OCI-LY1 (cell line): ENCODE measurements around the gene FBXW2.

ENCODE experiments used
- H2AFZ ChIP-seq: fragments of 200-600 bp; sonication (generic), shearing (Covaris generic); 2 replicates; pipeline ENCODE4 v1.6.0; 2014; ENCODE audit warnings: antibody characterized with exemption, mild to moderate bottlenecking, low read length
- H3F3A ChIP-seq: fragments of 200-600 bp; sonication (generic), shearing (Covaris generic); 2 replicates; pipeline ENCODE4 v1.6.0; 2014; ENCODE audit warnings: mild to moderate bottlenecking, antibody characterized with exemption, low read length, moderate library complexity; ENCODE audit not compliant: insufficient read depth
- H3K27ac ChIP-seq: fragments of 200-600 bp; sonication (generic); 2 replicates; pipeline ENCODE4 v1.5.1; 2014; ENCODE audit warnings: low read length, mixed run types, mild to moderate bottlenecking, low read depth; ENCODE audit not compliant: poor library complexity, severe bottlenecking
- H3K27me3 ChIP-seq: fragments of 200-600 bp; sonication (generic); 2 replicates; pipeline ENCODE4 v1.6.0; 2014; ENCODE audit warnings: antibody characterized with exemption, mild to moderate bottlenecking, low read length, moderate library complexity; ENCODE audit not compliant: insufficient read depth
- H3K36me3 ChIP-seq: fragments of 200-600 bp; sonication (generic); 2 replicates; pipeline ENCODE4 v1.6.1; 2014; ENCODE audit warnings: mild to moderate bottlenecking, antibody characterized with exemption, low read length, moderate library complexity, mixed read lengths; ENCODE audit not compliant: insufficient read depth
- H3K4me1 ChIP-seq: fragments of 200-600 bp; sonication (generic); 2 replicates; pipeline ENCODE4 v1.5.1; 2014; ENCODE audit warnings: mild to moderate bottlenecking, low read length, moderate library complexity; ENCODE audit not compliant: insufficient read depth, severe bottlenecking
- H3K4me2 ChIP-seq: fragments of 200-600 bp; sonication (generic), shearing (Covaris generic); 2 replicates; pipeline ENCODE4 v1.6.1; 2014; ENCODE audit warnings: low read length
- H3K4me3 ChIP-seq: fragments of 200-600 bp; sonication (generic); 2 replicates; pipeline ENCODE4 v1.5.1; 2014; ENCODE audit warnings: low read length, low read depth, mild to moderate bottlenecking, mixed read lengths; ENCODE audit not compliant: poor library complexity, severe bottlenecking
- H3K79me2 ChIP-seq: fragments of 200-600 bp; shearing (Covaris generic); 2 replicates; pipeline ENCODE4 v1.6.1; 2016; ENCODE audit warnings: mixed run types, low read length, mixed read lengths; ENCODE audit not compliant: insufficient read depth
- H3K9ac ChIP-seq: fragments of 200-600 bp; sonication (generic), shearing (Covaris generic); 2 replicates; pipeline ENCODE4 v1.6.1; 2014; ENCODE audit warnings: mild to moderate bottlenecking, low read length, mixed read lengths
- H3K9me2 ChIP-seq: fragments of 200-600 bp; sonication (generic), shearing (Covaris generic); 2 replicates; pipeline ENCODE4 v1.6.1; 2014; ENCODE audit warnings: low read depth, mild to moderate bottlenecking, low read length, mixed read lengths
- H3K9me3 ChIP-seq: fragments of 200-600 bp; shearing (Covaris generic); 2 replicates; pipeline ENCODE4 v1.6.1; 2014; ENCODE audit warnings: low read length, mixed read lengths
- H4K20me1 ChIP-seq: fragments of 200-600 bp; sonication (generic), shearing (Covaris generic); 2 replicates; pipeline ENCODE4 v1.6.0; 2016; ENCODE audit warnings: mild to moderate bottlenecking, low read length; ENCODE audit not compliant: insufficient read depth
- EZH2 ChIP-seq: fragments of 200-600 bp; sonication (generic), shearing (Covaris generic); IDR thresholded peaks from 2 replicates; pipeline ENCODE4 v1.8.0; 2017; ENCODE audit warnings: borderline replicate concordance, mixed run types, mild to moderate bottlenecking, antibody characterized with exemption, low read length, moderate library complexity, mixed read lengths
- TF ChIP-seq, protein P1 (sequence below): fragments of 200-600 bp; sonication (generic), shearing (Covaris generic); IDR thresholded peaks from 2 replicates; pipeline ENCODE4 v1.5.1; 2017; ENCODE audit warnings: mild to moderate bottlenecking, antibody characterized with exemption, low read length, moderate library complexity, mixed read lengths

Gene FBXW2

DNA sequence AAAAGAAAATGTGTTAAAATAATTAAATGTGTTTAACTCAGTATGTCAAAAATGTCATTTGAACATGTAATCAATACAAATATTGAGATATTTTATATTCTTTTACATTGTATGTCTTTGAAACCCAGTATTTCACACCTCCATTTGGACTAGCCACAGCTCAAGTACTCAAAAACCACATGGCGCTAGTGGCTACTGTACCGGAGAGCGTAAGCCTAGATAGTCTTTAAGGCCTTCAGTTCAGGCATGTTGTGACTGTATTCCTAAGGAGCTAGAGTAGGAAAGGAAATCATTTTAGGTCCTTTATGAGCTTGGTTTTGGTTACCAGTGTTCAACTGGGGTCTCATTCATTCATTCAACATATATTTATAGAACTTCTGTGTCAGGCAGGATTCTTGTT is 12.8 kb downstream of the FBXW2 start:
- no peaks in the 10 kb centered on the region for H4K20me1 ChIP-seq
- H3K27ac ChIP-seq, result no peak overlapping the region
- no peaks in the 10 kb centered on the region for H3F3A ChIP-seq
- peaks cover 82% of the 10 kb centered on the region for H3K36me3 ChIP-seq
- no peaks in the 10 kb centered on the region for H3K4me1 ChIP-seq
- no peaks in the 10 kb centered on the region for H3K9me3 ChIP-seq
- H3K9ac ChIP-seq, result no peak overlapping the region
- H3K4me3 ChIP-seq, result no peak overlapping the region
- TF ChIP-seq, protein P1, sequence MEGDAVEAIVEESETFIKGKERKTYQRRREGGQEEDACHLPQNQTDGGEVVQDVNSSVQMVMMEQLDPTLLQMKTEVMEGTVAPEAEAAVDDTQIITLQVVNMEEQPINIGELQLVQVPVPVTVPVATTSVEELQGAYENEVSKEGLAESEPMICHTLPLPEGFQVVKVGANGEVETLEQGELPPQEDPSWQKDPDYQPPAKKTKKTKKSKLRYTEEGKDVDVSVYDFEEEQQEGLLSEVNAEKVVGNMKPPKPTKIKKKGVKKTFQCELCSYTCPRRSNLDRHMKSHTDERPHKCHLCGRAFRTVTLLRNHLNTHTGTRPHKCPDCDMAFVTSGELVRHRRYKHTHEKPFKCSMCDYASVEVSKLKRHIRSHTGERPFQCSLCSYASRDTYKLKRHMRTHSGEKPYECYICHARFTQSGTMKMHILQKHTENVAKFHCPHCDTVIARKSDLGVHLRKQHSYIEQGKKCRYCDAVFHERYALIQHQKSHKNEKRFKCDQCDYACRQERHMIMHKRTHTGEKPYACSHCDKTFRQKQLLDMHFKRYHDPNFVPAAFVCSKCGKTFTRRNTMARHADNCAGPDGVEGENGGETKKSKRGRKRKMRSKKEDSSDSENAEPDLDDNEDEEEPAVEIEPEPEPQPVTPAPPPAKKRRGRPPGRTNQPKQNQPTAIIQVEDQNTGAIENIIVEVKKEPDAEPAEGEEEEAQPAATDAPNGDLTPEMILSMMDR, result no peak
- no peak for TF ChIP-seq EZH2
- H3K4me2 ChIP-seq, result no peak overlapping the region
- H3K27me3 ChIP-seq, result no peaks in the 10 kb centered on the region
- no peak overlapping the region for H2AFZ ChIP-seq
- H3K9me2 ChIP-seq, result no peaks in the 10 kb centered on the region
- peaks cover 24% of the 10 kb centered on the region for H3K79me2 ChIP-seq

DNA sequence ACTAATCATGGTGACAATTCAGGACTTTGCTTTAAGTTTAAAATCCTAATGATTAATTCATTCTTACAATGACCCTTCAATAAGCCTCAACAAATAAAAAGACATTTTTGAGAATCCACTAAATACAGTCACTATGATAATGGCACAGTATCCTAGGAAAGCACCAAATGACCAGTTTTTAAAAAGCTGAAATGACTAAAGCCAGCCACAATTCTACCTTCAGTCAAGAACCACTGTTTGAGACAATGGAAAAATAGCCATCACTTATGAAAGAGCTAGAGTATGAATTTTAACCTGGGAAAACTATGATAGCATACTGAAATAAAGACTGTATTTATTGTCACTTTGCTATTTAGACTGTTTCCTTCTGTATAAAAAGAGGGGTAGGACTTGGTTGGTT is 14.0 kb downstream of the FBXW2 start:
- no peak overlapping the region for H3K27ac ChIP-seq
- no peaks in the 10 kb centered on the region for H4K20me1 ChIP-seq
- H3K4me2 ChIP-seq, result no peak overlapping the region
- no peak overlapping the region for H3K9ac ChIP-seq
- H3F3A ChIP-seq, result no peaks in the 10 kb centered on the region
- peaks cover 24% of the 10 kb centered on the region for H3K79me2 ChIP-seq
- H3K4me1 ChIP-seq, result no peaks in the 10 kb centered on the region
- H3K4me3 ChIP-seq, result no peak overlapping the region
- no peaks in the 10 kb centered on the region for H3K9me2 ChIP-seq
- no peak for TF ChIP-seq EZH2
- TF ChIP-seq, protein P1, result no peak
- H2AFZ ChIP-seq, result no peak overlapping the region
- H3K36me3 ChIP-seq, result peaks cover 85% of the 10 kb centered on the region
- no peaks in the 10 kb centered on the region for H3K27me3 ChIP-seq
- H3K9me3 ChIP-seq, result no peaks in the 10 kb centered on the region

DNA sequence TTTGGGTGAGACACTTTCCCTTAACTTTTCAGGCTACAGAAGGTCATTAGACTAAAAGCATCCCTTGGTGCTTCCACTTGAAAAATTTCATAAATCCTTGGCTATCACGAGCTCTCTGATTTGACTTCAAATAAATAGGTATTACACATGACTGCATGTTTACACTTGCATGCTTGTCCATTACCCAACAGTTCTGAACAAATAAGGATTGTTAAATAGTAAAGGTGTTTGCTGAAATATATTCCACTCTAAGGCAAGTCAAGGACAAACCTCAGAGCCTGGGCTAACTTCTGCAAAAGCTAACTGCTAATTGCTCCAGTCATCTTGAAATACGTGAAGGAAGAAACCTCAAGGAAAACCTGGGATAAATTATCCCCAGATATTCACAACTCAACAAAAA is 14.5 kb downstream of the FBXW2 start:
- no peak overlapping the region for H2AFZ ChIP-seq
- H3K4me3 ChIP-seq, result no peak overlapping the region
- H3K36me3 ChIP-seq, result peaks cover 81% of the 10 kb centered on the region
- H3K27me3 ChIP-seq, result no peaks in the 10 kb centered on the region
- TF ChIP-seq, protein P1, result no peak
- no peak for TF ChIP-seq EZH2
- no peaks in the 10 kb centered on the region for H3K9me2 ChIP-seq
- no peaks in the 10 kb centered on the region for H4K20me1 ChIP-seq
- peaks cover 22% of the 10 kb centered on the region for H3K79me2 ChIP-seq
- no peaks in the 10 kb centered on the region for H3K4me1 ChIP-seq
- no peaks in the 10 kb centered on the region for H3K9me3 ChIP-seq
- no peaks in the 10 kb centered on the region for H3F3A ChIP-seq
- H3K4me2 ChIP-seq, result no peak overlapping the region
- H3K27ac ChIP-seq, result no peak overlapping the region
- no peak overlapping the region for H3K9ac ChIP-seq
